GM19452 (cell line): ENCODE data around the gene SRRM2.

ENCODE experiments used
- ATAC-seq: cut with Tn5 transposase; IDR thresholded peaks from one replicate; pipeline ENCODE4 v1.9.1; 2021; ENCODE audit not compliant: unreplicated experiment

The SRRM2 gene

DNA sequence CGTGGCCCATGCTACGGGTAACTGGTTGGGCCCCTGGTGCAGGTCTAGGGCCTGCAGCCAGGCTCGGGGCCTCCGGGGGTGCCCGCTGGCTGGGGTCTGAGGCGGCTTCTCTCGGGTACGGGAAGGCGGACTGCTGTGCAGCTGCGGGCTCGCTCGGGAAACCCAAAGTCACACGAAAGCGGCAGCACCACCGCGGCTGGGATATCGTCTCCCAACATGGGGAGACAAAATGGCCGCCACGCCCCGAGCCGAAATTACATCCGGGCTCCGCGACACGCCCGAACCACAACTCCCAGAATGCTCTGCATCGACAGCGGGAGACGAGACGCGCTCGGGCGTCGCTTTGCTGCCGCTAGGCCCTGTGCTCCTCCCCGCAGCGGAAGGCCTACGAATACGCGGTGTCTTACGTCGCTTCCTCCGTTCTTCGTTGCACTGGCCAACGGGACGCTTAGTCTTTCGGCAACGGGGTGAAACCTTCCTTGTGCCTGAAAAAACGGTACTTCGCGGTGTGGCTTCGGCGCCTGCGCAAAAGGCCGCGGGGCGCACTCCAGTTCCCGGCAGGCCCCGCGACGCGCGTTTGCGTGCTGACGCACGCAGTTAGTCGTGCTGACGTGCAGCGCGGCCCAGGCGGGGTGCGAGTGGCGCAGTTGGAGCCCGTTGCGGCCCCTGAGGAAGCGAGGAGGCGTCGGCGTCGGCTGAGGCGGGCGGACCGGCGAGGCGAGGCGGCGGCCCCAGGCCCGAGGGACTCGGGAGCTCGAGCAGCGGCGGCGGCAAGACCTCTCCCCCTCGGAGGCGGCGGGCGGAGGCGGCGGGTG lies at the start of gene SRRM2:
Gene SRRM2, plus strand, starts transcription at position 604 of the 815 bp plus-strand sequence. CDS start 3,727 bp downstream, outside the sequence.
- peak; percentile 75 for ATAC-seq

- ATAC-seq = no peak
Observed at GRCh38 chr16:2702871-2703745, 49.3 kb upstream of the SRRM2 start.

- ATAC-seq = no peak
Observed at GRCh38 chr16:2704166-2704982, 48.1 kb upstream of the SRRM2 start.

DNA sequence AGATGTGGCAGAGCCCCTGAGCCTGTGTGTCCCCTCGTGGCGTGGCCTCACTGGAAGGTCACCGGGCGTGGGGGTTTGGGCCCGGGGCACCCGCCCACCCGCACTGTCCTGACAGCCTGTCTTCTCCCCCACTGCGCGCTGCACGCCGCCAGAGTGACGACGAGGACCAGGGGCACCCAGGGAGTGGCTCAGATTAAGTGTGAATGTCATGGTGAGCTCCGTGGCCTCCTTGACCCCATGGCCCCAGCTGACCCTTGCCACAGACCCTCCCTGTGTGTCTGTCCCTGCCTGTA lies 47.5 kb upstream of the SRRM2 start:
- ATAC-seq = no peak

- ATAC-seq = no peak
Observed at GRCh38 chr16:2705351-2705750, 47.1 kb upstream of the SRRM2 start.

DNA sequence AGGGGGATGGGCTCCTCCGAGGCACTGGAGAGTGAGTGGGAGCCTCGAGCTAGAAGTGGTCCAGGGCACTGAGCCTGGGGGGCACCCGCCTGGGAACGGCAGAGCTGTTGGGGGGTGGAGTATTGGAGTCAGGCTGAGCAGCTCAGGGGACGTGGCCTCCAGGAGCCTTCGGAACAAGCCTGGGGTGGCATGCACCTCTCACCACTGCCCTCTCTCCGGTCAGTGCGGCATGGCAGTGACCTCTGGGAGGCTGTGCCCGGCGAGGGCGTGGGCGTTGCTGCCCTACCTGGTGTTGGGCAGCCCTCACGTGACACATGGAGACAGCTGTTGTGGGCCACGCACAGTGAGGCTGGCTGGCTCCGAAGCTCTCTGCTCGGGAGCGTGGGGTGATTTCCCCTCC lies 46.4 kb upstream of the SRRM2 start:
- ATAC-seq = no peak

GRCh38 chr16:2706611-2707311 lies 45.7 kb upstream of the SRRM2 start:
- ATAC-seq = no peak

DNA sequence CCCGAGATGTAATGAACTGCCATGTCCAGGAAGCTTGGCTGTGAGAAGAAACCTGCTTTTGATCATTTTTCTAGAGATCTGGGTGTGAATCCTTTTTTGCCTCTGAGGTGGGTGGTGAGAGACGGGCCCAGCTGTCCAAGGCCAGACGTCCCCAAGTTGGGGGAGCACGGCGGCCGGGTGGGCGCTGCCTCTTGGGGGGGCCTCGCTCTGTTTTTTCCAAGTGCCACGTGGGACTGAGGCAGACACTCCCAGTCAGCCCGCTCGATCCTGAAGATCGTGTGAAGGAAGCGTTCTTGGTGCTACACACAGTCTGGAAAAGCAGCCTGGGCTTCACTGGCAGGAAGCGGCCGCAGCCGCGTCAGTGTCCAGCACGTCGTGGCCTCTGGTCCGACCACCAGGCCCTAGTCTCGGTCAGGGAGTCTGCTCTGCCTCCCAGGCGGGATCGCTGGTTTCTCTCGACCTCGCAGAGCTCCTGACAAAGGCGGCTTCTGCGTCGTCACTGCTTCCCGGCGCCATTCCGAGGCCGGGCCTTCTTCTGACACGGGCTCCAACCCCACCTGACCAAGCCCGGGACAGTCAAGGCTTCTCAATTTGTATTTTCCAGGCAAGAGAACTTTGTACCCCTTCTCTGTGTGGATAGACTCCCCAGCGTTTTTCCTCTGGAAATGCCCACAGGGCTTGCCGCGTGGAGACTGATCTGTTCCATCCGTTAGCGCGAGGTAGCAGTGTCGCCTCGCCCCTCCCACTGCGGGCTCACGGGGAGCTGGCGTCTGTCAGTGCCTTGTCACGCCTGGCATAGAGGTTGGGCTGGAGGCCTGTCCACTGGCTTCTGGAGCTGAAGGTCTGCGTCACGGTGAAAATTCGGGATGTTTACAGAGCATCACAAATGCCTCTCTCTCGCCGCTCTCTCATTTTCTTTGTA lies 44.8 kb upstream of the SRRM2 start:
- ATAC-seq = no peak

DNA sequence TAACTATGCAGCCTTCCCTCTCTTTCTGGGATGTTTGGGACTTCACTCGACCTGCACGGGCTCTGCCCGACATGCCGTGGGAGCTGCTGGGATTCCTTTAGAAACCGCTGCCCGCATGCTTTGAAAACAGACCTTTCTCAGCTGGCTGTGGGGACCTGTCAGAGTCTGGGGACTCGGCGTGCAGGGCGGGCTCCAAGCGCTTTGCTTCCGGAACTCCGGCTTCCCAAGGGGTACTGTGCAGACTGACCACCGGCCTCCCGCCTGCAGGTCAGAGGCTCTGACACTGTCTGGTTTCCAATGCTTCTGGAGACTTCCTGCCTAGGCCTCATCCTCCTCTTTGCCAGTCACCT lies 44.2 kb upstream of the SRRM2 start:
- no peak for ATAC-seq

DNA sequence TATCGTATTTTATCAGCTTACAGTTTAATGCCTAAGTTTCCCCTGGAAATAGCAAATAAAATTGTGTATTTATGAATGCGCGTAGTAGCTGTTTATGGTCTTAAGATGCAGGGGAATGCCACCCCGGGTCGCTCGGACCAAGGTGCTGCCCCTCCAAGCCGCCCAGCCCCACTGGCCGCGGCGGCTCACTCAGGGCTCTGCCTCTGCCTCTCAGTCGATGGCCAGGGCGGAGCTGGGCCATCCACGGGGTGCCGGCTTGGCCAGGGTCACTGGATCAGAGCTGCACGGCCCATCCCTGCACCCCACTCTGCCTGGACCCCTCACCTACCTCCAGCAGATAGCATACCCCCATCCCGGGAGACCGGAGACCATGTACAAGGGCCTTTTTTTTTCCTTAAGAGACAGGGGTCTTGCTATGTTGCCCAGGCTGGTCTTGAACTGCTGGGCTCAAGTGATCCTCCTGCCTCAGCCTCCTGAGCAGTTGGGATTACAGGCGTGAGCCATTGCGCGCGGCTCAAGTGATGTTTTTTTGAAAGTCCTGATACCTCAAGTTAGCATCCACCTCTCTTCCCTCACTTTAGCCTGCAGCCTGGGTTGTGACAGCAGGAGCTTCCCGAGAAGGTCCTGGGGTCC lies 43.4 kb upstream of the SRRM2 start:
- ATAC-seq = no peak

DNA sequence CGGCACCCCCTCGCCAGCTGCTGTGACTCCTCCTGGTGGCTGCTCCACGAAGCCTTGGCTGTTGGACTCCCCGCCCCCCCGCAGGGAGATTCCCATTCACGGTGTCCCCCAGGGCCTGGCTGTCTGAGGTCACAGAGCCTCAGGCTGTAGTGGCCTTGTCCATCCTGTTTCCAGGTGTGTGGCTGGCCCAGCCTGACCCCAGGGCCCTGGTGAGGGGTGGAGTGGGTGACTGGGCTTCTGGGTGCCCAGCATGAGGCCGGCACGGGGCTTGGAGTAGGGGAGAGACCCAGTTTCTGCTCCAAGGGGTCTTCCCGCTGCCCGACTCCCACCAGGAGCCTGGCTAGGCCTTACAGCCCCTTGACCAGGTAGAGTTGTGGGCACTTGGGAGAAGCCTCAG lies 42.9 kb upstream of the SRRM2 start:
- ATAC-seq = no peak

DNA sequence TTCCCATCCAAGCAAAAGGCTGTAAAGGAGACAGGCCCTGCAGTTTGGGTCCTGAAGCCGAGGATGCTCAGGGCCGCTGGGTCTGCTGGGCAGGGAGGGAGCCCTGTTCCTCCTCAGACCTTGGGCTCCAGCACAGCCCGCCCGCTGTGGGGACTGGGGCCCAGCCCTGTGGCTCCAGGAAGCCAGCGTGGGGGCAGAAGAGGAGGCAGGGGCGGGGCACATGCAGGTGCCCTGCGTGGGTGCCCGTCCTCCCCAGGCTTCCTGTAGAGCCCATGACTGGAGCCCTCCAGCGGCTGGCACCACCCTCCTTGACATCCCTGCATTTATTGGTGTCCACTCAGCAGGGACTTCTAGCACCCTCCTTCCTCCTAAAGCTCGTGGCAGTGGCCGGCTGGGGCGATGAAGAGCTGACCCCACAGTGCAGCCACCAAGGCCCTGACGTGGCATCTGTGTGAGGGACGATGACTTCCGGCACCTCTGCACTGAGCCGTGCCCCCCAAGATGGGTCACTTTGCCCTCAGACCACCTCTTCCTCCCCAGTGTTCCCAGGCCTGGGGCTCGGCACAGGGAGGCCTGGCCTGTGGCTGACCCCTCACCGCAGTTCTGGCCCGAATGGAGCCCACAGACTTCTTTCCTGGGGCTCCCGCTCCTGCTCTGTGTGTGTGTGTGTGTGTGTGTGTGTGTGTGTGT lies 42.3 kb upstream of the SRRM2 start:
- ATAC-seq = no peak

DNA sequence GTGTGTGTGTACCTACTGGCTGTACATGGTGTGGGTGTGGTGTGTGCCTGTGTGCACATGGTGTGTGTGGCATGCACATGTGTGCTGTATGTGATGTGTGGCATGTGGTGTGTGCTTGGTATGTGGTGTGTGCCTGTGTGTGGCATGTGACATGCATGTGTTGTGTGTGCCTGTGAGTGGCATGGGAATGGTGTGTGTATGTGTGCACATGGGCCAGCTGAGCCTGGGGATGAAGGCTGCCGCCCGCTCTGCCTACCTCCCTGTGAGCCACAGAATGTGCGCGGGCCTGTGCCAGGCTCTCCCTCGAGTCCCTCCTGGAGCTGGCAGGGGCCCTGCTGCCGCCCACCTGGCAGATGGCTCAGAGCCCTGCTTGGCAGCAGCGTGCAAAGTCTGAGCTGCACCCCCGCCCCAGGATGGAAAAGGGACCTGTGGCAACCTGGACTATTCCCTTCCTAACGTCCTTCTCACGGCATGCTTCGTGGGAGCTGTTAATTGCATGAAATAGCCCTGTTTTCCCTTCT lies 41.7 kb upstream of the SRRM2 start:
- ATAC-seq = no peak

DNA sequence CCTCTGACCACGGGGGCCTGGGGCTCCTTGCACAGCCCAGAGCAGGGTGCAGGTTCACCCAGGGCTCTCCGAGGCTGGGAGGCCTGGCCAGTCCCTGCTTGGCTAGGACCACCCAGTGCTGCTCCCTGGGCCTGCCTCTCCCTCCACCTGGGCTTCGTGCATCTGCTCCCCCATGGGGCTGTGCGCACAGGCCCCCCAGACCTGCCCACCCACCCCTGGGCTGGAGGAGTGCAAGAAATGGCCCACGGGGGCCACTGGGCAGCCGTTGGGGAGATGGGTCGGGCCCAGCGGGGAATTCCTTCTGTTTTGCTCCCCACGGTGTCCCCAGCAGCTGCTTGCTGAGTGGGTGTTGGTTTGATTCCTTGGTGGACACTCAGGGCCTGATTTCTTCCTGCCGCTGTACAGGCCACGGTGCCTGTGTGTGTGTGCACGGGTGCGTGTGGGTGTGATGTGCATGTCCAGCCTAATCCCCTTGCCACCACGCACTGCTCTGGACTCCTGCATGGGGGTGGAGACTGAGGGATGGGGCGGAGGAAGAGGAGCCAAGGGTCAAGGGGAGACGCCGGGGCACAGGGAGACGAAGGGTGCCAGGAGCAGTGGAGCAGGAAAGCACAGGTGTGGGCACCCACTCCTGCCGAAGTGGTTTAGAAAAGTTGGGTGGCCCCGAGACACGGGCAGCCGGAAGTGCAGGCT lies 40.9 kb upstream of the SRRM2 start:
- no peak for ATAC-seq

GRCh38 chr16:2712063-2712441 lies 40.4 kb upstream of the SRRM2 start:
- ATAC-seq = no peak

- ATAC-seq = no peak
Observed at GRCh38 chr16:2712546-2712945, 39.9 kb upstream of the SRRM2 start.

DNA sequence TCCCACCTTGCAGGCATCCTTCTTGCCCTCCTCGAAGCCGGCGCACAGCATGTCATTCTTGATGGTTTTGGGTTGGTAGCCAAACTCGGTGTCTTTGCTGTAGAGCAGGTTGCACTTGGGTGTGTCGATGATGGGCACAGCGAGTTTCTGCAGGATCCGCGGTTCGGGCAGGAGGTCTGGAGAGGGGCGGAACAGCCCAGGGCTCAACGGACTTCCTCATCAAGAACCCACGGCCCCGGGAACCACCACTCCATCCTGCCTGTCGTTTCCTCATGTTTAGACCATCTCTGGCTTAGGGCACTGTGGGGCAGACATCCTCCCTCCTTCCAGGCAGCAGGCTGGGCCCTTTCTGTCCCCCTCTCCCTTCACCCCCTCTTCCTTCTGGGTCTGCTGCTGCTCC lies 38.9 kb upstream of the SRRM2 start:
- ATAC-seq = no peak
